ENCODE data around the gene BTBD9.
"Not testable (repeated sequence)": the region's sequence is repeated elsewhere in the genome, so short reads cannot be mapped to it uniquely, and the experiment has no call there.

BTBD9 gene

GRCh38 chr6:38387971-38388370 is 251.8 kb downstream of the BTBD9 start:
- no peak for DNase-seq (ENCODE audit: low read depth in 2 of 2)

DNA sequence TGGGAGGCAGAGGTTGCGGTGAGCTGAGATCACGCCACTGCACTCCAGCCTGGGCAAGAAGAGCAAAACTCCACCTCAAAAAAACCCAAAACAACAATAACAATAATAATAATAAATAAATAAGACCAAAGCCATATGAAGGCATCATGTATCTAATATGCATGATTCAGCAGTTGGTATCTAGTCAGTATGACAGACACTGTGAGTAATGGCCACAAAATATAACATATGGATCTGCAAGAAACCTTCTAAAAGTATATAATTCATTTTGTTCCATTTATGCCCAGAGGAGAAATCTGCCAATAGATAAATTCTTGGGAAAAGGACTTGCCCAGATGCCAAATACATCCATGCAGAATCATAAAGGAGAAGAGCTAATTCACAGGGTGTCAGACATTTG is 252.3 kb downstream of the BTBD9 start:
- no peak for DNase-seq (ENCODE audit: low read depth in 2 of 2)

GRCh38 chr6:38378801-38379200 is 260.9 kb downstream of the BTBD9 start:
- DNase-seq (ENCODE audit: low read depth in 2 of 2) = no peak

DNA sequence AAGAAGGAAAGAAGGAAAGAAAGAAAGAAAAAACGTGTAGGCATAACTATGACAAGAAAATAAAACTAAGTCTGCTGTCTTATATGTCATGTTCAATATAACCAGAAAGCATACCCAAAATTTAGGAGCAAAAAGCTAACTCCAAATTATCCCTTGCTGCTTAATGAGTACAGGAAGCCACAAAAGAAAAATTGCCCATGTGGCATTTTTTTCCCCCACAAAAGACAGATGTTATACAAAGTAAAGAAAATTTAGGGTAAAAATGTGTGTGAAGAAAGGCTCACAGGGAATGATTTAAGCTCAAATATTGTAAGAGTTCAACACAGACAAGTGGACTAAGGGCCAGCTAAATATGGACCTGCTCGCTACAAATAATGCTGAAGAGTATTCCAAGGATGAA is 263.8 kb downstream of the BTBD9 start:
- no peak for DNase-seq (ENCODE audit: low read depth in 2 of 2)

DNA sequence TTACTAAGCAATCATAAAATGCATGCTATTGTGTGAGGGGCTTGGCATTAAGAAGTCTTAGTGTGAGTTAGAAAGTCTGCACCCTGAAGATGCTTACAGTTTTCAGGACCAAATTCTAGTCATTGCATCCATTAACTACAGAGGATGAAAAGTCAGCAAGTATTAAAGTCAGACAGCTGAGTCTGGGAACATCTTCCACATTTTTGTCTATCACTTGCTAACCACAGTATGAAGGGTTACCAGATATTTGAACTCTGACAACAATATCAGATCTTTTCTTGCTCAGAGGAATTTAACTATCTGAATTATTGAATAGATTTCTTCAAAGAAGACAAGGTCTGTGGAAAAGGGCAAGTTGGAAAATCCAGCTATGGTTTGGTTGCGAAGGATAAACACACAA is 264.4 kb downstream of the BTBD9 start:
- DNase-seq (ENCODE audit: low read depth in 2 of 2) = no peak

- DNase-seq (ENCODE audit: low read depth in 2 of 2) = no peak
Measured at GRCh38 chr6:38371881-38372280, 267.8 kb downstream of the BTBD9 start.

DNA sequence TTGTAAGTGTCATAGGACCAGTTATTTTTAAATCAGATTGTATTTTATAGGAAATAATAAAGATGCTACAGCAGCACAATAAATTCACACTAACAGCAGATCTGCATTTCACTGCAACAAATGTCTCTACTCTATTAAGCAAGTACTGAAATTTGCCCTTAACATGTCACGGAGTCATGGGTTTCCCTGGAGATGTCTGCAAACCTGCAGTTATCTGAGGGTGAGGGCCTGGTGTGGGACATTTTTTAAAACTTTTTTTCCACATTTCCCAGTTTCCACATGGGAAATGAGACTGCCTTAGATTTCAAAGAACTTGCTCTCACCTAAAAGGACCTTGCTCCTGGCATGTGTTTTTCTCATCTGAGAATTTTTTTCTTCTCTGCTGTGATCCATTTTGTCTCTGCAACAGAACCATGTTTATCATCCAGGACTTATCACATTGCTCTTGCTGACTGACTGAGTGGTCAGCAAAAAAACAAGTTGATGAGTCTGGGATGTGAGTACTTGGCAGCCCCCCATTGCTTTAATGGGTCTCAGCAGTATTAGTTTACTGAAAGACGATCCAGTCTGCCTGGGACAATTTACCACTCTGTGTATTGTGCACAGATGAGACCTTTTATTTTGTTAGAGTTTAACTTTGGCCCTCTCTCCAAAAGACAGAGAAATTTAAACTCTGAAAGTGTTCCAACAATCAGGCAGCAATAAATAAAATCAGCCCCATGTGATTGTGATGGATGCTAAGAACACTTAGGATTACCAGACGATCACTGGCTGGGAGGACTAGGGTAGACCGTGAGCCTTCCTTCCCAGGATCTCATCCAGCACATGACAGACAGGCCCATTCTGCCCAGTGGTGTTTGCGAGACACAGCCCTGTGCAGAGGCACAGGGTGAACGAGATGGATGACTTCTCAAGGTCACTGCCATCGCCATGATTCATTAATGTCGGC is 268.8 kb downstream of the BTBD9 start:
- no peak for DNase-seq (ENCODE audit: low read depth in 2 of 2)

GRCh38 chr6:38367231-38367630 is 272.5 kb downstream of the BTBD9 start:
- DNase-seq (ENCODE audit: low read depth in 2 of 2) = no peak

- DNase-seq (ENCODE audit: low read depth in 2 of 2) = no peak
Measured at GRCh38 chr6:38366234-38366633, 273.5 kb downstream of the BTBD9 start.

DNA sequence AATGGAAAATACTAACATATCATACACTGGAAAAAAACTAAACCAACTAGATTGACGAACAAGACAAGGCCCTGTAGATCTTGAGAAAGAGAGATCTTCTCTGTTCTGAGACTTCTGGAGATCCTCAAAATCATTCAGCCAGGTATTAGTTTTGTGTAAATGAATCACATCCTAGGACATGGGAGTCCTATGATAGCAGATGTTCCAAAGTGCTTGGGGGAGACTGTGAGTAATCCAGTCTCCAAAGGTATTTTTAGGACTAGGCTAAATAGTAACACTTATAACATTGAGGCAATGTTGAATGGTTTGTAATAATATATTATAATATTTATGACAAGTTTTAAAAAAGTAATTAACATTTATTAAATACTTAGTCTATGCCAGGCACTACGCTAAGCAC is 275.0 kb downstream of the BTBD9 start:
- no peak for DNase-seq (ENCODE audit: low read depth in 2 of 2)

- DNase-seq (ENCODE audit: low read depth in 2 of 2) = no peak
Measured at GRCh38 chr6:38364127-38364526, 275.6 kb downstream of the BTBD9 start.

- DNase-seq (ENCODE audit: low read depth in 2 of 2) = no peak
Measured at GRCh38 chr6:38355519-38355918, 284.2 kb downstream of the BTBD9 start.

DNA sequence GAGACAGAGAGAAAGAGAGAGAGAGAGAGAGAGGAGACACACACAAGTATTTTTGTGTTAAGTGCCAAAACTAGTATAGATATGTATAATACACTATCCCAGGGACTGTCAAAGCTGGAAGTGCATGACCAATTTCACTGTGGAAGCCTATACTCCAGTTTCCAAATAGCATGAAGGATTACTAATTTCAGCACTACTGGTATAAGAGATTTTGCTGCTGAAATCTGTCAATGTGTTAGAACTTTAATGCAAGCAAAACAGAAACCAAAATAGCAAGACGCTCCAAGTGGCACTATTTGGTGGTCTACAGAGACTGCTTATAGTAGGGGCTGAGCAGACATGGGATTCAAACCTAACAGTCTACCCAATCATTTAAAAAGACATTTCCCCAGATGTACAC is 284.8 kb downstream of the BTBD9 start:
- no peak for DNase-seq (ENCODE audit: low read depth in 2 of 2)

GRCh38 chr6:38354037-38354381 is 285.7 kb downstream of the BTBD9 start:
- no peak for DNase-seq (ENCODE audit: low read depth in 2 of 2)

DNA sequence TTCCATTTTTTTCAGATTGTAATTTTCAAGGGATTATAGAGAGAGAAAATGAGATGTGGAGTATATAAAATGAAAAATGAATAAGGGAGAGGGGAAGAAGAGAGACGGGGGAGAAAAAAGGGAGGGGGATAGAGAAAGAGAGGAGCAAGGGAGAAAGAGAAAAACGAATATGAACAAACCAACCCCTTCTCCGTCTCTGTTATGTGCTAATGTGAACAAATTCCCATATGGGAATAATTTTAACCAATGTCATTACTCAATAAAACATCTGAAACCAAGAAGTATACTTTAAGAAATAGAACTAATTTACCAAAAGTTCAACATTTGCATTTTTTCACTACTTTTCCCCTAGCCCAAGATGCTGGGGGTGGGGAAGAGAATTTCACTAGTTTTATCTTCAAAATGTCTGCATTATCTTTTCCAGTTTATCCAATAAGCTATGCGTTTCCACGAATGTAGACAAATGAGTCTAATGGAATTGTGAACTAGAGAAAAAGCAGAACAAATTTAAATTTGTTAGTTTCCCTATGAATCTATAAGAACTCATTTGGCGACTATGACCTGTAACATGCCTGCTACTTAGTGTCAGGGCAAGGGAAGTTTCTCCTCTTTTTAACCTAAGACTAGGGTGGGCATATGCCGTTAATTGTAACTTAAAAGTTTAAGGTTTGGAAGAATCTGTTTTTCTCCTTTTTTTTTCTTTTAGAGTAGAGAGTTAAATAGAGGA is 286.3 kb downstream of the BTBD9 start:
- no peak for DNase-seq (ENCODE audit: low read depth in 2 of 2)

GRCh38 chr6:38352636-38353035 is 287.1 kb downstream of the BTBD9 start:
- no peak for DNase-seq (ENCODE audit: low read depth in 2 of 2)

GRCh38 chr6:38350942-38351341 is 288.8 kb downstream of the BTBD9 start:
- DNase-seq (ENCODE audit: low read depth in 2 of 2) = no peak

DNA sequence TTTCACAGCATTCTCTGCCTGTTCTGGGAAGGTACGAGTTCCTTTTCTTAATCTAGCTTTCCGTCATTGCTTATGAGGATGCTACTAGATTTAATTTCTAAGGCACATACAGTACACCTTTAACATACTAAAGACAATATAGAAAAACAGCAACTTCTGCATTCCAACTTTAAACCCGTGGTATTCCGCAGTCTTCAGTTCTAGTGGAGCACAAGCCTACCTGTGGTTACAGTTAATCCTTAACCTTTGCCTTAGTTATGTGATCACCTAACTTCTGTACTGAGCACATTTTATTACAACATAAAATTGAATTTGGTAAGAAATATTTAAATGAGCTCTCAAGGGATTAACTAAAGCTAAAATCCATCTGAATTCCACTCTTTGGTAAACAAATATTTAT is 289.5 kb downstream of the BTBD9 start:
- DNase-seq (ENCODE audit: low read depth in 2 of 2) = no peak

- DNase-seq (ENCODE audit: low read depth in 2 of 2) = no peak
Measured at GRCh38 chr6:38349795-38350194, 289.9 kb downstream of the BTBD9 start.

DNA sequence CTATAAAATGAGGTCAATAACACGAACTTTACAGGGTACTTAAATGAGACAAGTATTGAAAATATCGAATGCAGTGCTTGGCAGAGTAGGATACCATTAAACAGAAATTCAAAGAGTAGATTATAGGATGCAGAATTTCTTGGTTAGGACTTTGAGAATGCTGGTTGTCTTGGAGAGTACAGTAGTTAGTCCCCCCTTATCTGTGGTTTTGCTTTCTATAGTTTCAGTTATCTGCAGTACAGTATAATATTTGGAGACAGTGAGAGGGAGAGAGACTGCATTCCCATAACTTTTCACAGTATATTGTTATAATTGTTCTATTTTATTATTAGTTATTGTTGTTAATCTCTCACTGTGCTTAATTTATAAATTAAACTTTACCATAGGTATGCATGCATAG is 290.5 kb downstream of the BTBD9 start:
- DNase-seq (ENCODE audit: low read depth in 2 of 2) = no peak

DNA sequence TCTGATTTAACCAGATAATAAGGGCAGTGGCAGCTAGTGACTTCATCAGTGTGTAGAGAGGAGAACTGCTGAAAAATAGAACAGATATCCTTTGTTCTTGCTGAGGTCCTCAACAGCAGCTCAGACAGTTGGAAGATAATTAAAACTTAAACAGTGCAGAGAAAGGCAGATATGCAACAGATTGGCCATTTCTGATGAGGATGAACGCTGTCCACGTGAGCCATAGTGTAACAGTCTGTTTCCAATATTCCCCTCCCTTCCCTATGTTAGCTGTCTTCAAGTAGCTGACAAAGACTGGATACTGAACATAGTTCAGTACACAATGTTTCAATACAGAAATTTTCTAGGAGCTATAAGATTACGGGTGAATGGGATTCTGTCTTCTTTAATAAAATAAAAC is 291.4 kb downstream of the BTBD9 start:
- DNase-seq (ENCODE audit: low read depth in 2 of 2) = no peak

GRCh38 chr6:38347829-38348228 is 291.9 kb downstream of the BTBD9 start:
- not testable (repeated sequence) for DNase-seq (ENCODE audit: low read depth in 2 of 2)

Measured in stimulated activated CD8-positive, alpha-beta memory T cell treated with anti-CD3 and anti-CD28 coated beads, Interleukin-2, amount 100 ng/mL, for 1 hour (primary cell).